ENCODE measurements around the gene DRG2. TPM values are rescaled to one million over a fixed set of nuclear protein-coding genes. Genes with fewer than 3 reads are reported as not detected.

The DRG2 gene
- total RNA-seq: 30.1 and 32.1 TPM in 2 replicates

GRCh38 chr17:18087610-18088491 is at the start of gene DRG2:
DRG2 (plus strand) TSS chr17:18087948; CDS start chr17:18088024, 76 bp downstream.

DNA sequence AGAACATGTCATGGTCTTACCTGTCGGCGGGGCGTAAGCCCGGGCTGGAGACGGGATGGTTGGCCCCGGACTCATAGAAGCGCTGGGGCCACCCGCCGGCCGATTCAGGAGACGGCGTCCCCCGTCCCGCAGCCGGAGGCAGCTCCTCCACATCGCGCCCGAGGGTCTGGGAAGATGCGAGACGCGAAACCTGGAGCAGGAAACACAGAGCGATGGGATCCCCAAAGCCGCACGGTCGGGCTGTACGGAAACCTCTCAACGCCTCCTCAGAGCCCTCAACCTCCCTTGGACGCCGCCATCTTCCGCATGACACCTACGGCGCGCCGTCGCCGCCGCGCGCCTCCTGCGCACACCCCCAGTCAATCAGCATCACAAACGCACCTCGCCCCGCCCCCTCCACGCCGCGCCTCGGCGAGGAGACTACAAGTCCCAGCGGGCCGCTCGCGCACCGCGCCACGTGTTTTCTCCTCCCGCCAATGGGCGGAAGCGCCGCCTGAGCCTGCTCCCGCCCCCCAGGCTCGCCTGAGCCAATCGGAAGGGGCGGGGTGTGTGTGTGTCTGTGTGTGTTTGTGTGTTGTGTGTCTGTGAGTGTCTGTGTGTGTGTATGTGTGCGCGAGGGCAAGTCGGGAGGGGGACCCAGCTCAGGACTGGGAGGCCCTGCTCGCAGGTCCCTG is 48.8 kb upstream of the DRG2 start, which contains the start of the genes ATPAF2 and GID4:
ATPAF2 (minus strand) TSS at position 308 of the 674 bp plus-strand sequence; CDS start at position 153, 155 bp downstream.
GID4 (plus strand) TSS at position 548 of the 674 bp plus-strand sequence; CDS start at position 605, 57 bp downstream.

GRCh38 chr17:18108401-18109312 is 20.9 kb downstream of the DRG2 start, which contains the start of gene MYO15A:
MYO15A (plus strand) TSS chr17:18108756; CDS start chr17:18118801, 10,045 bp downstream.

Other genes with a start within 250 kb of the DRG2 start
- gene TOM1L2, start 115.5 kb upstream of the DRG2 start, total RNA-seq: 21.3 and 27.4 TPM in 2 replicates
- 0.87 and 2.0 TPM in 2 replicates for gene DRC3, start 115.1 kb upstream of the DRG2 start, total RNA-seq
- 8.9 and 22.7 TPM in 2 replicates for gene ATPAF2, start 48.8 kb upstream of the DRG2 start, total RNA-seq
- gene GID4, start 48.5 kb upstream of the DRG2 start, total RNA-seq: 10.3 and 10.9 TPM in 2 replicates
- gene MYO15A, start 20.8 kb downstream of the DRG2 start, total RNA-seq: 2.0 and 3.1 TPM in 2 replicates
- 130 and 144 TPM in 2 replicates for gene ALKBH5, start 95.9 kb downstream of the DRG2 start, total RNA-seq
- gene LLGL1, start 137.7 kb downstream of the DRG2 start, total RNA-seq: 42.2 and 46.9 TPM in 2 replicates
- gene FLII, start 170.8 kb downstream of the DRG2 start, total RNA-seq: 181 and 190 TPM in 2 replicates
- gene MIEF2, start 172.7 kb downstream of the DRG2 start, total RNA-seq: 13.4 and 13.6 TPM in 2 replicates
- gene TOP3A, start 227.0 kb downstream of the DRG2 start, total RNA-seq: 29.0 and 30.6 TPM in 2 replicates
- gene SMCR8, start 227.3 kb downstream of the DRG2 start, total RNA-seq: 10.7 and 12.1 TPM in 2 replicates